Panc1 (cell line): ENCODE measurements around the gene FZR1. TPM values are rescaled to one million over a fixed set of nuclear protein-coding genes. Genes with fewer than 3 reads are reported as not detected.
"Not testable (repeated sequence)": the region's sequence is repeated elsewhere in the genome, so short reads cannot be mapped to it uniquely, and the experiment has no call there.

ENCODE experiments used
- ATAC-seq: fragments of 200-7000 bp; cut with Tn5 transposase; 2 replicates; pipeline ENCODE4 v1.9.1; 2020; ENCODE audit warnings: mild to moderate bottlenecking, moderate library complexity
- BruUV-seq: library from RNA; stranded (reverse); fragments of 400-500 nt; replicated peaks from 2 replicates; lab custom pipeline; 2021; lab: Mats Ljungman, UMichigan
- CTCF ChIA-PET: fragments of 300-600 bp; sonication (Branson Sonifier 250); formaldehyde crosslinking; loops from one replicate; lab custom pipeline; 2022; ENCODE audit warnings: antibody characterized with exemption; lab: Charles Lee
- POLR2A ChIA-PET: fragments of 300-600 bp; sonication (Branson Sonifier 250); formaldehyde crosslinking; loops from one replicate; lab custom pipeline; 2022; ENCODE audit warnings: antibody characterized with exemption; lab: Charles Lee
- DNase-seq: peaks from one replicate; pipeline ENCODE4 v3.0.0-alpha.2; 2010; ENCODE audit warnings: low read depth, low spot score
- H3K27ac ChIP-seq: 2 replicates; pipeline ENCODE4 v1.5.1; 2011; ENCODE audit warnings: mild to moderate bottlenecking, low read length, inconsistent platforms
- H3K27me3 ChIP-seq: fragments of 200-500 bp; sonication (Bioruptor generic); 2 replicates; pipeline ENCODE4 v1.6.0; 2014; ENCODE audit warnings: low read length, inconsistent platforms; ENCODE audit not compliant: control insufficient read depth, insufficient read depth
- H3K36me3 ChIP-seq: fragments of 200-500 bp; sonication (Bioruptor generic); 2 replicates; pipeline ENCODE4 v1.5.1; 2014; ENCODE audit warnings: inconsistent platforms, mild to moderate bottlenecking, low read length, moderate library complexity; ENCODE audit not compliant: control insufficient read depth, insufficient read depth
- H3K4me1 ChIP-seq: 2 replicates; pipeline ENCODE4 v1.5.1; 2011; ENCODE audit warnings: inconsistent platforms, mild to moderate bottlenecking, low read length, moderate library complexity; ENCODE audit not compliant: control insufficient read depth, insufficient read depth
- H3K4me3 ChIP-seq, 2 experiments: 2 replicates each; pipeline ENCODE4 v1.5.1; 2011 to 2012; ENCODE audit warnings: low read depth in 2 of 2, low read length in 2 of 2, mild to moderate bottlenecking in 2 of 2, inconsistent platforms in 1 of 2, moderate library complexity in 1 of 2
- H3K9me3 ChIP-seq: fragments of 200-500 bp; sonication (Bioruptor generic); 2 replicates; pipeline ENCODE4 v1.5.1; 2014; ENCODE audit warnings: low read depth, mild to moderate bottlenecking, inconsistent platforms, low read length, moderate library complexity; ENCODE audit not compliant: control insufficient read depth, insufficient read depth
- POLR2AphosphoS5 ChIP-seq: IDR thresholded peaks from 2 replicates; pipeline ENCODE4 v1.6.1; 2012; ENCODE audit warnings: mild to moderate bottlenecking, low read depth, low read length, moderate library complexity
- REST ChIP-seq, 2 experiments: IDR thresholded peaks; 2 replicates each; pipeline ENCODE4 v1.6.1; 2011 to 2012; ENCODE audit warnings: low read depth in 2 of 2, control low read depth in 1 of 2, low read length in 1 of 2, mild to moderate bottlenecking in 1 of 2, moderate library complexity in 1 of 2; ENCODE audit not compliant: insufficient read depth in 1 of 2
- SIN3A ChIP-seq: IDR thresholded peaks from 2 replicates; pipeline ENCODE4 v1.6.1; 2012; ENCODE audit warnings: low read depth, mild to moderate bottlenecking, low read length, moderate library complexity, borderline replicate concordance; ENCODE audit not compliant: insufficient read depth
- TCF7L2 ChIP-seq: IDR thresholded peaks from 2 replicates; pipeline ENCODE4 v1.6.1; 2011; ENCODE audit warnings: mild to moderate bottlenecking, low read depth, low read length, inconsistent platforms
- in situ Hi-C: cut with HindIII; loops from 2 replicates; pipeline ENCODE4 v1.10.0; 2016; ENCODE audit warnings: low sequenced_read_pairs, low pct_unique_long_range_greater_than_20kb
- intact Hi-C: fragments of 100-400 bp; cut with micrococcal nuclease; formaldehyde crosslinking; loops from one replicate; pipeline ENCODE4 v1.10.0; 2022; ENCODE audit not compliant: unreplicated experiment
- total RNA-seq: library from RNA; stranded (reverse); gene quantifications from one replicate; pipeline ENCODE4 v1.2.1, GENCODE V29; 2021; ENCODE audit not compliant: unreplicated experiment
- TF ChIP-seq, protein P1 (sequence below): fragments of 450-650 bp; IDR thresholded peaks from 2 replicates; pipeline ENCODE4 v1.5.1; 2017; ENCODE audit warnings: mild to moderate bottlenecking

The FZR1 gene
- total RNA-seq, 1 experiment from 2014 or later: 48.7 TPM

DNA sequence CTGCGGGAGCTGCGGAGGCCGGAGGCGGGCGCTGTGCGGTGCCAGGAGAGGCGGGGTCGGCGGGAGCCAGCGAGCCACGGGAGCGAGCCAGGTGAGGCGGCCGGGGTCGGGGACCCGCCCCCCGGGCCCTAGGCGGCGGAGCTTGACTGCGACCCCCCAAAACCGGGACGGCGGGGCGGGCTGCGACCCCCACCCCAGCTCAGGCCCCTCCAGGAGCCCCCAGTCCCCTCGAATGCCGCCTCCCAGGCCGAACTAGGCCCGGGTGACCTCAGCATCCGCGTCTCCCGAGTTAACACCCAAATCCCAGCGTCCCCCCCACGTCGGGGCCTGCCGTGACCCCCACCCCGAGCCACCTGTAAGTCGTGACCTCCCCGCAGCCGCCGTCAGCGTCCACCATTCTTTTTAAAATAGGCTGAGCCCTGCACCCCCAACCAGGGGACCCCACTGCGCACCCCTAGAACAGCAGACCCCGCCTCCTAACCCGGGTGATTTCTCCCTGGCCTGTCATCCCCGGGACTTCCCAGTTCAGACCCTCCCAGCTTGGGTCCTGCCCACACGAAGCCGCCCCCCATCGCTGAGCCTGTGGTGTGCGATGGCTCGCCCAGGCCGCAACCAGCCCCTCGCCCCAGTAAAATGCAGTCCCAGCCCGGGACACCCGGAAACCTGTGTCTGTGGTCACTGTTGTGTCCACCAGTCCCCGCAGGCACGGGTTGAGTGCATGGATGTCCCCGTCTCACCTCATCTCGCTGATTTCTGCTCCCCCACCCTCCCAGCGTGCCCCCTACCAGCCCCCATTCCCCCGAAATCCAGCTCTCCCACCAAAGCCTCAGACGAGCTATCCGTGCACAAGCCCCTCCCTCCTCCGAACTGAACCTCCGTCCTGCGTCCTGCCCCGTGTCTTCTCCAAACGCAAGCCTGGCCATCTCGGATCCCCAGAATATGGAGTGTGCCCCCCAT, 551 bp downstream of the FZR1 start:
- Histone ChIP-seq H3K36me3 (peaks cover 3% of the 10 kb centered on the region), H3K4me3 (peak overlapping the region; percentile 72 to 73), H3K27me3 (no peaks in the 10 kb centered on the region), H3K4me1 (no peaks in the 10 kb centered on the region; the same call in 1 of the 2 replicates), H3K27ac (peak overlapping the region; percentile 75), H3K9me3 (no peaks in the 10 kb centered on the region)
- intact Hi-C loops (no loop called here), in situ Hi-C loops (no loop called here)
- TF ChIP-seq SIN3A (no peak), TCF7L2 (no peak), POLR2AphosphoS5 (no peak), REST (IDR thresholded peaks at IDR 0.05; ENCODE audit: insufficient read depth in 1 of 2, low read depth in 2 of 2, low read length in 1 of 2) (no peak)
- TF ChIP-seq, protein P1, sequence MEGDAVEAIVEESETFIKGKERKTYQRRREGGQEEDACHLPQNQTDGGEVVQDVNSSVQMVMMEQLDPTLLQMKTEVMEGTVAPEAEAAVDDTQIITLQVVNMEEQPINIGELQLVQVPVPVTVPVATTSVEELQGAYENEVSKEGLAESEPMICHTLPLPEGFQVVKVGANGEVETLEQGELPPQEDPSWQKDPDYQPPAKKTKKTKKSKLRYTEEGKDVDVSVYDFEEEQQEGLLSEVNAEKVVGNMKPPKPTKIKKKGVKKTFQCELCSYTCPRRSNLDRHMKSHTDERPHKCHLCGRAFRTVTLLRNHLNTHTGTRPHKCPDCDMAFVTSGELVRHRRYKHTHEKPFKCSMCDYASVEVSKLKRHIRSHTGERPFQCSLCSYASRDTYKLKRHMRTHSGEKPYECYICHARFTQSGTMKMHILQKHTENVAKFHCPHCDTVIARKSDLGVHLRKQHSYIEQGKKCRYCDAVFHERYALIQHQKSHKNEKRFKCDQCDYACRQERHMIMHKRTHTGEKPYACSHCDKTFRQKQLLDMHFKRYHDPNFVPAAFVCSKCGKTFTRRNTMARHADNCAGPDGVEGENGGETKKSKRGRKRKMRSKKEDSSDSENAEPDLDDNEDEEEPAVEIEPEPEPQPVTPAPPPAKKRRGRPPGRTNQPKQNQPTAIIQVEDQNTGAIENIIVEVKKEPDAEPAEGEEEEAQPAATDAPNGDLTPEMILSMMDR: no peak
- no TSS peak for BruUV-seq
- ChIA-PET POLR2A (no interaction called here), CTCF (no interaction called here)
- ATAC-seq: no peak
- no peak for DNase-seq

GRCh38 chr19:3507371-3508120, 1.4 kb downstream of the FZR1 start:
- in situ Hi-C loops: no loop called here
- no peaks in the 10 kb centered on the region; the same call in 1 of the 2 replicates for H3K4me1 ChIP-seq
- peak overlapping the region; percentile 8; the same call in 1 of the 2 replicates for H3K27ac ChIP-seq
- peaks cover 3% of the 10 kb centered on the region for H3K36me3 ChIP-seq
- ChIA-PET CTCF (no interaction called here), POLR2A (interaction anchor here (0.9 kb wide), 1 partner anchor 285 kb away, joined by 9 read pairs; no protein-coding TSS in a partner anchor)
- ATAC-seq: no peak
- DNase-seq: no peak
- peak overlapping the region; percentile 72 to 73 for H3K4me3 ChIP-seq
- TF ChIP-seq SIN3A (no peak), TCF7L2 (peak; percentile 36; the same call in 1 of the 2 replicates)
- intact Hi-C loops: no loop called here
- H3K9me3 ChIP-seq: no peaks in the 10 kb centered on the region
- BruUV-seq: TSS peak; percentile 85
- no peaks in the 10 kb centered on the region for H3K27me3 ChIP-seq

GRCh38 chr19:3508121-3508661, 2.1 kb downstream of the FZR1 start:
- H3K4me1 ChIP-seq, H3K36me3 ChIP-seq, H3K27me3 ChIP-seq, DNase-seq, ATAC-seq, in situ Hi-C loops, CTCF ChIA-PET, H3K4me3 ChIP-seq, H3K9me3 ChIP-seq, BruUV-seq, intact Hi-C loops, H3K27ac ChIP-seq: not testable (repeated sequence)
- POLR2A ChIA-PET: interaction anchor here (0.9 kb wide), 1 partner anchor 286 kb away, joined by 9 read pairs; no protein-coding TSS in a partner anchor
